Upper lobe of left lung (tissue), 4 donors: Measurements from ENCODE around the gene GRID1.

Experiments
- CTCF ChIP-seq, 6 experiments: fragments of 450-650 bp in 4 of 6; fragments of 200-600 bp in 2 of 6; sonication (generic) in 2 of 6; IDR thresholded peaks; one replicate each; pipeline ENCODE4 v1.5.1; 2016 to 2019; ENCODE audit warnings: antibody characterized with exemption in 6 of 6
- POLR2A ChIP-seq, 4 donors: fragments of 450-650 bp; IDR thresholded peaks; one replicate each; pipeline ENCODE4 v1.5.1; 2016 to 2017; ENCODE audit warnings: antibody characterized with exemption in 4 of 4, mild to moderate bottlenecking in 2 of 4
- POLR2AphosphoS5 ChIP-seq, 2 donors: sonication (generic); formaldehyde crosslinking; IDR thresholded peaks; one replicate each; pipeline ENCODE4 v1.5.1; 2017; ENCODE audit warnings: antibody characterized with exemption in 2 of 2

GRCh38 chr10:85810674-85811073, 555.9 kb downstream of the GRID1 start:
- TF ChIP-seq CTCF (IDR thresholded peaks at IDR 0.05), result no peak
- TF ChIP-seq POLR2A (IDR thresholded peaks at IDR 0.05), result no peak
- no peak for TF ChIP-seq POLR2AphosphoS5 (IDR thresholded peaks at IDR 0.05)
